ENCODE measurements around the gene BCAT1. TPM values are rescaled to one million over a fixed set of nuclear protein-coding genes. Genes with fewer than 3 reads are reported as not detected.

BCAT1 gene
- total and polyA plus RNA-seq, 9 of the 15 experiments (the other 6 are each of a cell fraction or from before 2014, with no cell fraction given) = 38.5 to 157 (median 66.8) TPM

- ChIA-PET CTCF (ENCODE audit: low intra/inter-chr PET ratio) (interaction anchor here (0.6 kb wide), 1 partner anchor 191 kb away, joined by 3 read pairs; no protein-coding TSS in a partner anchor), POLR2A (no interaction called here)
- no TSS peak for BruUV-seq (replicated peaks)
- DNase-seq (ENCODE audit: extremely low read depth in 1 of 4, low spot score in 3 of 4) (no peak), ATAC-seq (no peak), FAIRE-seq (no peak)
- Histone ChIP-seq H3K36me3 (ENCODE audit: control insufficient read depth, insufficient read depth, low read length) (no peaks in the 10 kb centered on the region), H3K27me3 (ENCODE audit: control insufficient read depth in 2 of 2, insufficient read depth in 2 of 2, low read length in 2 of 2) (no peaks in the 10 kb centered on the region; a peak in 1 of 5 replicates), H4K20me1 (replicated peaks; ENCODE audit: control insufficient read depth, insufficient read depth, low read length) (no peaks in the 10 kb centered on the region), H2AFZ (ENCODE audit: low read depth, low read length) (no peak overlapping the region), H3K4me1 (replicated peaks in 1 of 2; ENCODE audit: control insufficient read depth in 2 of 2, insufficient read depth in 2 of 2, low read length in 2 of 2) (no peaks in the 10 kb centered on the region), H3K4me3 (no peak overlapping the region), H3K9me1 (ENCODE audit: control insufficient read depth, insufficient read depth, low read length) (no peaks in the 10 kb centered on the region), H3K9ac (ENCODE audit: insufficient read depth in 1 of 2, low read depth in 2 of 2, low read length in 2 of 2) (no peak overlapping the region), H3K9me3 (replicated peaks; ENCODE audit: control insufficient read depth, insufficient read depth, low read depth, low read length) (no peaks in the 10 kb centered on the region), H3K79me2 (ENCODE audit: control insufficient read depth, insufficient read depth, low read length) (no peaks in the 10 kb centered on the region), H3K4me2 (ENCODE audit: insufficient read depth, low read length) (no peak overlapping the region), H3K27ac (ENCODE audit: extremely low read depth, low read depth, low read length) (no peak overlapping the region)
- in situ Hi-C loops (cut with MboI) = loop anchor here (10.0 to 25.0 kb wide), 2 partner anchors 182 to 665 kb away; no protein-coding TSS in a partner anchor
- intact Hi-C loops (cut with micrococcal nuclease) = loop anchor here (5.0 kb wide), 2 partner anchors 50 to 1570 kb away; no protein-coding TSS in a partner anchor
- WGBS (ENCODE audit: insufficient coverage, low coverage, missing lambda C conversion rate) = 13% methylated on average over 2 of the region's 2 CpGs
- no peak for TF ChIP-seq SMARCA5 (IDR thresholded peaks at IDR 0.05)
- TF ChIP-seq UBTF (IDR thresholded peaks at IDR 0.05; ENCODE audit: borderline replicate concordance in 1 of 2, low read depth in 2 of 2, low read length in 2 of 2) = no peak
- no peak for TF ChIP-seq SAFB2 (IDR thresholded peaks at IDR 0.05; ENCODE audit: borderline replicate concordance, low read depth, low read length, severe bottlenecking)
- no peak for TF ChIP-seq TRIM24 (IDR thresholded peaks at IDR 0.05)
- no peak for TF ChIP-seq NR2F6 (CRISPR knock-in tag; IDR thresholded peaks at IDR 0.05)
- TF ChIP-seq MCM5 (IDR thresholded peaks at IDR 0.05; ENCODE audit: low read depth) = no peak
- TF ChIP-seq TCF7 (IDR thresholded peaks at IDR 0.05; ENCODE audit: borderline replicate concordance) = no peak
Observed at GRCh38 chr12:24776861-24777260, 172.0 kb downstream of the BCAT1 start.
